Astrocyte of the cerebellum (primary cell): Measurements from ENCODE around the gene UQCRQ.

Experiments used
- DNase-seq: peaks from one replicate; pipeline ENCODE4 v3.0.0-alpha.2; 2011; ENCODE audit warnings: low read depth
- H3K4me3 ChIP-seq: 2 replicates; pipeline ENCODE4 v1.5.1; 2011; ENCODE audit warnings: mild to moderate bottlenecking, low read depth, low read length, moderate library complexity
- in situ Hi-C: cut with HindIII; loops from 2 replicates; pipeline ENCODE4 v1.10.0; 2017; ENCODE audit warnings: low sequenced_read_pairs
- TF ChIP-seq, protein P1 (sequence below): IDR thresholded peaks from 2 replicates; pipeline ENCODE4 v1.5.1; 2012; ENCODE audit warnings: low read length, low read depth, moderate library complexity, mild to moderate bottlenecking; ENCODE audit errors: missing control alignments

UQCRQ gene

GRCh38 chr5:132839426-132840301, 26.8 kb upstream of the UQCRQ start:
- in situ Hi-C loops: no loop called here
- DNase-seq: peak; percentile 36

DNA sequence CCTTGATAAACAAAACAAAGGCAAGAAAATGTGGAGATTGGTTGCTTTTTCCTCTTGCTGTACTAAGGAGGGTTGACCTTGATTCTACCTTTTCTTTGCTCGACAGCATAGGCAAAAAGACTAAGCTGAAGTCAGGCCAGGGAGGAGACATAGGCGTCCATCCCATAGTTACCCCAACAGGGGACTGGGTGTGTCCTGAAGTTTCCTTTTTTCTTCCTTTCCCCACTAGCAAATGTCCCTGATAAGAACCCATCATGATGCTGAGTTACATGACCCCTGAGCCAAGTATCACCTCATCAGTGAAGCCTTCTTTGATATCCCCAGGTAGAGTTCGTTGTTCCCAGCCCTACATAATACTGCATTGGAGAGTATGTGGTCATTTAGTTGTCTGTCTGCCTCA, 26.1 kb upstream of the UQCRQ start:
- H3K4me3 ChIP-seq: no peak overlapping the region
- TF ChIP-seq, protein P1, sequence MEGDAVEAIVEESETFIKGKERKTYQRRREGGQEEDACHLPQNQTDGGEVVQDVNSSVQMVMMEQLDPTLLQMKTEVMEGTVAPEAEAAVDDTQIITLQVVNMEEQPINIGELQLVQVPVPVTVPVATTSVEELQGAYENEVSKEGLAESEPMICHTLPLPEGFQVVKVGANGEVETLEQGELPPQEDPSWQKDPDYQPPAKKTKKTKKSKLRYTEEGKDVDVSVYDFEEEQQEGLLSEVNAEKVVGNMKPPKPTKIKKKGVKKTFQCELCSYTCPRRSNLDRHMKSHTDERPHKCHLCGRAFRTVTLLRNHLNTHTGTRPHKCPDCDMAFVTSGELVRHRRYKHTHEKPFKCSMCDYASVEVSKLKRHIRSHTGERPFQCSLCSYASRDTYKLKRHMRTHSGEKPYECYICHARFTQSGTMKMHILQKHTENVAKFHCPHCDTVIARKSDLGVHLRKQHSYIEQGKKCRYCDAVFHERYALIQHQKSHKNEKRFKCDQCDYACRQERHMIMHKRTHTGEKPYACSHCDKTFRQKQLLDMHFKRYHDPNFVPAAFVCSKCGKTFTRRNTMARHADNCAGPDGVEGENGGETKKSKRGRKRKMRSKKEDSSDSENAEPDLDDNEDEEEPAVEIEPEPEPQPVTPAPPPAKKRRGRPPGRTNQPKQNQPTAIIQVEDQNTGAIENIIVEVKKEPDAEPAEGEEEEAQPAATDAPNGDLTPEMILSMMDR: no peak
- in situ Hi-C loops: no loop called here
- DNase-seq: no peak

More at GRCh38 chr5:132839426-132840301, 26.8 kb upstream of the UQCRQ start:
- TF ChIP-seq, protein P1: no peak
- H3K4me3 ChIP-seq: no peak overlapping the region

DNA sequence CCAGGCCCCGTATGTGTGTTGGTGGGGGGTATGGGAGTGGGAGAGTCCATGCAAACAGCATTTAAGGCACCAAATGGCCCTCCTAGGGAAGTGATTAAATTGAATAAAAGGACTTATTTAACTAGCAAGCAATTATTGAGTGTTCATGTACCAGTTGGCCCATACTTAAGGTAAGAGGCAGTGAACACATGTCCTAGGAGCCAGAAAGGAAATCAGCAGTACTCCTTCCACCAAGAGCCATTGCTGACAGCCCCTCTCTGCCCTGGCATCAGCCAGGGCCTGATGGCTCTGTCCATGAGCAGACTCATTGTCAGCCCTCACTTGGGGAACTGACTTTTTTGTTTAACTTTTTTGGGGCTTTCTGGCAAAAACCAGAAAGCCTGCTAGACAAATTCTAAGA, 25.5 kb upstream of the UQCRQ start:
- in situ Hi-C loops: no loop called here
- H3K4me3 ChIP-seq: no peak overlapping the region
- DNase-seq: no peak
- TF ChIP-seq, protein P1: no peak

DNA sequence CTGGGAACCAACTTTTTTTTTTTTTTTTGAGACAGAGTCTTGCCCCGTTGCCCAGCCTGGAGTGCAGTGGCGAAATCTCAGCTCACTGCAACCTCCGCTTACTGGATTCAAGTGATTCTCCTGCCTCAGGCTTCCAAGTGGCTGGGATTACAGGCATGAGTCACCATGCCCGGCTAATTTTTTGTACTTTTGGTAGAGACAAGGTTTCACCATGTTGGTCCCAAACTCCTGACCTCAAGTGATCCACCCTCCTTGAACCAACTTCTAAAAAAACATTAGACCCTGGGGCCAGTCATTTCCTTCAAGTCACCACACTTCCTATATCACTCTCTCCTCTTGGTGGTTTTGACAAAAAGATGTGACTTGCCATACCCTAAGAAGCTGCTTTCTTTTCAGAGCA, 25.1 kb upstream of the UQCRQ start:
- no peak for DNase-seq
- in situ Hi-C loops: no loop called here
- TF ChIP-seq, protein P1: no peak
- H3K4me3 ChIP-seq: no peak overlapping the region

DNA sequence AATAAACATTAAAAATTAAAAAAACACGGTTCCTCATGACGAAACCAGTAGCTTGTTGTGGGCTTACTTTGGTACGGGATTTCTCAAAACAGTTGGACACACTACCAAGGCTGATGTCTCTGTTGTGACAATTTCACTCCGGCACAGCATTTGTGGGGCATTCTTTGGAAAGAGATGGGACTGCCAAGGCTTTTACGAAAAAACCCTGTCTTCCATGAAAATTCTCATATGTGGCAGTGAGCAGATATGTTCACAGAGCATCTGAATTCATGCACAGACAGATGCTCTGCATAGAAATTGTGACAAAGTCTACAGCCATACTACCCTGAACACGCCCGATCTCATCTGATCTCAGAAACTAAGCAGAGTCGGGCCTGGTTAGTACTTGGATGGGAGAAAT, 18.2 kb upstream of the UQCRQ start:
- no peak overlapping the region for H3K4me3 ChIP-seq
- no peak for DNase-seq
- TF ChIP-seq, protein P1: no peak
- in situ Hi-C loops: no loop called here

- in situ Hi-C loops: no loop called here
- TF ChIP-seq, protein P1: no peak
- H3K4me3 ChIP-seq: no peak overlapping the region
- no peak for DNase-seq
Observed at GRCh38 chr5:132849347-132849746, 17.1 kb upstream of the UQCRQ start.
